Keratinocyte (primary cell): Measurements from ENCODE around the gene ANO7.

Experiments used
- EZH2 ChIP-seq: IDR thresholded peaks from one replicate; pipeline ENCODE4 v1.6.1; 2012; ENCODE audit warnings: inconsistent platforms, mild to moderate bottlenecking, low read length, moderate library complexity
- TF ChIP-seq, protein P1 (sequence below), 3 experiments: IDR thresholded peaks in 1 of 3; conservative IDR thresholded peaks in 1 of 3; optimal IDR thresholded peaks in 1 of 3; 2 replicates in 2 of 3; 3 replicates in 1 of 3; pipeline versions ENCODE3 to v1.5.1; 2011; ENCODE audit warnings: low read length in 3 of 3, mild to moderate bottlenecking in 3 of 3, moderate library complexity in 2 of 3, control low read depth in 1 of 3, inconsistent platforms in 1 of 3; ENCODE audit not compliant: insufficient read depth in 2 of 3; ENCODE audit errors: extremely low read depth in 1 of 3

DNA sequence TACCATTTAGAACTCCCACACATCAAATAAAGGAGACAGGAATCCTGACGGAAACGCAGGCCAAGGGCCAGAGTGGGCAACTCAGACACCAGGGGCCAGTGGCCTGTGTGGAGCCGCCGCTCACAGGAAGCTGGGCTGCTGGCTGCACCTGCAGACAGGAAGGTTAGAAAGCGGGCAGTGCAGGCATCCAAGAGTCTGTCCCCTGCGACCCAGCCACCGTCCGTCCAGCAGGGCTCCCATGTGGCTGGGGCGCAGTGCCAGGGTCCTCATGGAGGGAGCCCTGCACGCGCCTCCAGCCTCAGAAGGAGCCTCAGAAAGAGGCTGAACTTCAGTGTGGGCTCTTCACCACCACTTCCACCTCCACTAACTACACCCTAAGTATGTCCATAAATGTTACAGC is 2.5 kb upstream of the ANO7 start:
- TF ChIP-seq, protein P1, sequence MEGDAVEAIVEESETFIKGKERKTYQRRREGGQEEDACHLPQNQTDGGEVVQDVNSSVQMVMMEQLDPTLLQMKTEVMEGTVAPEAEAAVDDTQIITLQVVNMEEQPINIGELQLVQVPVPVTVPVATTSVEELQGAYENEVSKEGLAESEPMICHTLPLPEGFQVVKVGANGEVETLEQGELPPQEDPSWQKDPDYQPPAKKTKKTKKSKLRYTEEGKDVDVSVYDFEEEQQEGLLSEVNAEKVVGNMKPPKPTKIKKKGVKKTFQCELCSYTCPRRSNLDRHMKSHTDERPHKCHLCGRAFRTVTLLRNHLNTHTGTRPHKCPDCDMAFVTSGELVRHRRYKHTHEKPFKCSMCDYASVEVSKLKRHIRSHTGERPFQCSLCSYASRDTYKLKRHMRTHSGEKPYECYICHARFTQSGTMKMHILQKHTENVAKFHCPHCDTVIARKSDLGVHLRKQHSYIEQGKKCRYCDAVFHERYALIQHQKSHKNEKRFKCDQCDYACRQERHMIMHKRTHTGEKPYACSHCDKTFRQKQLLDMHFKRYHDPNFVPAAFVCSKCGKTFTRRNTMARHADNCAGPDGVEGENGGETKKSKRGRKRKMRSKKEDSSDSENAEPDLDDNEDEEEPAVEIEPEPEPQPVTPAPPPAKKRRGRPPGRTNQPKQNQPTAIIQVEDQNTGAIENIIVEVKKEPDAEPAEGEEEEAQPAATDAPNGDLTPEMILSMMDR (optimal IDR thresholded peaks at IDR 0.05 in 1 of 3, IDR thresholded peaks at IDR 0.05 in 1 of 3, conservative IDR thresholded peaks at IDR 0.05 in 1 of 3; ENCODE audit: extremely low read depth in 1 of 3, insufficient read depth in 2 of 3, low read length in 3 of 3): no peak
- TF ChIP-seq EZH2: no peak
